Stimulated activated CD8-positive, alpha-beta memory T cell treated with anti-CD3 and anti-CD28 coated beads, Interleukin-15, amount 100 ng/mL, for 1 hour (primary cell): ENCODE data around the gene DGKI.

ENCODE experiments used
- DNase-seq: peaks from one replicate; pipeline ENCODE4 v3.0.0-alpha.2; 2020; ENCODE audit warnings: low read depth

DGKI gene

DNA sequence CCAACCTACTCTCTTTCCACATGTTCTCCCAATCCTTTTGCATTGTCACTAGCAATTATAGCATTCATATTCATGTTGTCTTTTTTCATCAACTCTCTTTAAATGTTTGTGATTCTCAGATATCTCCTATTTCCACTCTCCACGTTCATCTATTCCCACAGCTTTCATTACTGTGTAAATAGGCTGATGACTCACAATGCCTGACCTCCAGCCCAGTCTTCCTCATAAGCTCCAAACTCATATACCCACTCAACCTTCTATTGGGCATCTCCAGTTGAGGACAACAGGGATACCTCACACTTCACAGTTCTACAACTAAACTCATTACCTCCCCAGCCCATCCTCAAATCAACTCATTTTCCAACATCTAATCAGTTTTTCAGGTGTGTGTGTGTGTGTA, 194.1 kb downstream of the DGKI start:
- DNase-seq = no peak

DNA sequence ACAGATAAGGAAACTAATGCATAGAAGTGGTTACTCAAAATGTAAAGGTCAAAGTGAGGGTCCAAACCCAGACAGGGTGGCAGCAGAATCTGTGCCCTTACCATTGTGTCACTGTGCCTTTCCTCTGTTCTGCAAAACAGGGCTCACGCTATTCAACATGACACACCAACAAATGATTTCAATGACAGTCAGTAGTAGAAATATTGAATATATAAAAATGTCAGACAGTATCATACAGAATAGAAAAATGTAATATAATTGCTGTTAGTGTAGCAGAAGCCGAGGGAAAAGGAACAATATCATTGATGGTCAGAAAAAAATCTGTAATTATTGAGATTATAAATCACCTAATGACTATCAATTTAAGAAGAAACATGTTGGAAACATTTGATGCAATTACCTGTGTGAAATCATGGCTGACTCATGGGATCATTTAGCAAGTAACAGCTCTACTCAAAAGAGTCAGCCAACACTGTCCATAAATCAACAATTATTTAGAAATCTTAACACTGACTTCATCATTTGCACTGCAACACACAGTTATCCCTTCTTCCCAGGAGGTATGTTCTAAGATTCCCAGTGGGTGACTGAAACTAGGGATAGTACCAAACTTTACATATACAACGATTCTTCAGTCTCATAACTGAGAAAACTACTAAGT, 198.7 kb downstream of the DGKI start:
- DNase-seq = no peak

DNA sequence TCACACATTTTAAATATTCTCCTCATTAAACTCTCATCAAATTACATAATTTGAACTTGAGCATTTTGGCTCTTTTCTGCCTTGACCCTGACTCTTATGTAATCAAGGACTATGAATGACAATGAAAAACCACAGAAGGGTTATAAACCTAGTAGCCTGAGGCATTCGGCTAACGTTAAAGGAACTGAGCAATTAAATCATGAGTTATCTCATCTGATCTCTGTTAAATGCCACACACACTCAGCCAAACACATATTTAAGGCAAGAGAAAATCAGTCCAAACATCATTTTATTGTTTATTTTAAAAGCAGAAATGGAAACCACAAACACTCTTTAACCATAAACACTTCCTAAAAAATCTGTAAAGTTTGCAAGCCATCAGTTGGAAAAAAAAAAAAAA, 204.3 kb downstream of the DGKI start:
- no peak for DNase-seq

DNA sequence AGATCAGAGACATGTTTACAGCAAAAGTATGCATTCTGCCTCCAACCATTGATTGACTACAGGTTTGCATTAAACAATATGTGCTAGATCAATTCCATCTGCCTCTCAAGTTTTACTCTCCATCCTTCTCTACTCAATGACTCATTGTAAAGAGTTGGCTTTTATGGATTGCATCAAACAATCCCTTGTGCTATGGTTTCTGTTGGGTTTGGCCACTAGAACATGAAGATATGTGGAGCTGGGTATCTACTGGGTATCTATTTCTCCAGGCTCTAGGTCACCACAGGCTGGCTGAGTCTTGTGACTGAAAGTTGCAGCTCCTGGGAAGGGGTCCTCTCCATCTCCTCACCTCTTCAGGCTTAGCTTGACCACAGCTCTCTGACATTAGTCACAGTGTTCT, 204.7 kb downstream of the DGKI start:
- DNase-seq = no peak

DNA sequence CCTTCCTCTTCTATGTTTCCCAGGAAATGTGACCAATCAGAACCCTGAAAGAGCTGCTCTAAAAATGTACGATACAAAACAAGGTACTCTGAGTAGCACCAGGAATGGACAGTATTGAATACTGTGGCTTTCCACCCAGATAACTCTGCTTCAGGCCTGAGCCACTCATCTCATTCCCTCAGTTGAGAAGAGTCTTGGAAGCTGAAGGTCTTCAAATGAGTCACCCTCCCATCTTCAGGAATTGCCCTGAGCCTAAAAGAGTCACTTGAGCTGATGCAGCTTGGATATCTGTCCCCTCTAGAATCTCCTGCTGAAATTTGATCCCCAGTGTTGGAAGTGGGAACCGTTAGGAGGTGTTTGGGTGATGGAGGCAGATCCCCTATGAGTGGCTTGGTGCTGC, 210.4 kb downstream of the DGKI start:
- no peak for DNase-seq

DNA sequence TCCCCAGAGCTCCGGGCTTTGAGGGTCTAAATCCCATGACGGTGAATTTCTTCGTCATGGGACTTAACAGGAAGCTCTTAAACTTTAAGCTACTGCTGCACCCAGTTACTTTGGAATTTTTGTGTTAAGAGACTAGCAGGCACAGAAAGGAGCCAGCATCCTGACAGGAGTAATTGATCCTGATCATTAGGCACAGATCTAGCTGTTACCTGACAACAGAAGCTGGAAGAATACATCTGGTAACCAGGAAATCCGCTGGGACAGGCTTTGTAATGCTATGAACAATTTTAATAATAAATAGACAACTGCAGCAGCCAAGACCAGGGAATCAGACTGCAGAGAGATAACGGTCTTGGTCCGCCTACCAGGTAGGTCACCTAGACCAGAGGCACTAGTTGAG, 210.9 kb downstream of the DGKI start:
- DNase-seq = no peak

DNA sequence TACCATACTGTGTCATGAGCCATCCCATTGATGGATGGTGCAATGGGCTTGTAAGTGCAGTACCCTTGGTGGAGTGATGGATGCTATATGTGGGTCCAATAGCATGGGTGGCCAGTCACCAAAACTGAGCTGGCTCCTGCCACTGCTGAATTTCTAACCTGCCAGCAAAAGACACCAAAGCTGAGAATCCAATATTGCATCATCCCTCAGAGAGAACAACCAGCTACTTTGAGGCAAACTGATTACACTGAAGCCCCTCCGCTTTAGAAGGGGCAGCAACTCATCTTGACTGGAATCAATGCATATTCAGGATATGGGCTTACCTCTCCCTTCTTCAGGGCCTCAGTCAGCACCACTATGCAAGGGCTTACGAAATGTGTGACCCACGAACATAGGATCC, 211.6 kb downstream of the DGKI start:
- no peak for DNase-seq

DNA sequence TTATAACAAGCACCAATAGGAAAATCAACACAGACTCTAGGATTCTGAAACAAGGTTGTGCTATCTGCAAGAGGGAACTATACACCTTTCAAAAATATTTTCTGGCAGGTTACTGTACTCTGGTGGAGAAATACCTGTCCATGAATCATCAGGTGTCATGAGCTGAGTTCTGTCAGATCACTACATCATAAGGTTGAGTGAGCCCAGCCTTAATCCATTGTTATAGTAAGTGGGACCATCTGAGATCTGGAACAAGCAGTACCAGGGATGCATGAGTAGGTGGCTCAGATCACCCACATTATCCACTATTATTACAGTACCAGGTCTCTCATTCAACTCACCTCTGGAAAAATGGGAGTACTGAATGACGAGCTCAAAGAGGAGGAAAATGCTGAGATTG, 212.4 kb downstream of the DGKI start:
- DNase-seq = no peak

DNA sequence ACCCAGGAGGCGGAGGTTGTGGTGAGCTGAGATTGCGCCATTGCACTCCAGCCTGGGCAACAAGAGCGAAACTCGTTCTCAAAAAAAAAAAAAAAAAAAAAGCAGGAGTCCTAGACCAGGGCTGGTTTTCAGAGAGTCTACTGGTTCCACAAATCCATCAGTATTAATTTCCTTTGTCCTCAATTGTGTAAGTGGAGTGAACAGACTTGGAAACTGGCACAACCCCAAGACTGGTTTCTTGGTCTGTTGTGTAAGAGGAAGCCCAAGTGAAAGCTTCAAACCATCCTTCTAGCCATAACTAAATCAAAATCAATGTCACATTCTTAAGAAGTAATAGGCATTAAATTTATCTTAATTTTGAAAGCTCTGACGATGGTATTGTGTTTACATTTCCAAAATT, 213.6 kb downstream of the DGKI start:
- no peak for DNase-seq

DNA sequence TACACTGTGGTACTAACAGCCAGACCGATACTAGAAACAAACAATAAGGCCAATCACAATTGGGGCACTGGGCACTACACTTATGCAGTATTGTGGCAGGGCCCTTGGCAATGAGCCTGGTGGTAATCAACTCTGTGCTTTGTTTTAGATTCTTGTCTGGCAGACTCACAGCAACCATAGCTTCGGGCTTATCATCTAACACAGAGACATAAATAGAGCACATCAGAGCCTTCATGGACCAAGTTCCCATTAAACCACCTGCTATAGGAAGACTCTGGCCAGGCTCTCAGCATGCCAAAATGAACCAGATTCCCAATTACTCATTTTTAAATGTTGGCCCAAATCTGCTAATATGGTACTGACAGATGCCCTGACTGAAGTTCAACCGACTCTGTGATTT, 218.6 kb downstream of the DGKI start:
- no peak for DNase-seq

DNA sequence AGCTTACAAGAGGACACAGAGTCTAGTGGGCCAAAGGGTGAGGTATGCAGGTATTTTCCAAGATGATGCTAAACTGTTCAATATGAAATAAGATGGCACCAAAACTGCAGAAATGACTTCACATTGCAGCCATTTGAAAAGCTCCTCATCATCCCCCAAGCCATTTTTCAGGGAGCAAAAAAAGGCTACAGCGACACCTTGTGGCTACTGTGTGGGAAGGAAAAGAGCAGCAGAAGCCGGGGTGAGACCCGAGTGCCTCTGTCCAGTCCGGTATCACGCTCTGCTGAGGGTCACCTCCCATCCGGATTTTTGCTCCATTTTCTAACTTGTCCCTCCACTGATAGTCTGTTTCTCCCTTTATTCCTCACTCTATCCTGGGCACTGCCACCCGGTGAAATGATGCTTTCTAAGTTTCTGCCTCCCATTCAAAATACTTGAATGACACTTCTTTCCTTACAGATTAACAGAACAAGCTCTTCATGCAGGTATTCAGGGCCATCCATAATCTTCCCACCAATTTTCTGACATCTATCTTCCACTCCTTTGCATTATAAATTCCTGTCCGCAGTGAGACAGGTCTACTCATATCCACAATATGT, 220.2 kb downstream of the DGKI start:
- no peak for DNase-seq

DNA sequence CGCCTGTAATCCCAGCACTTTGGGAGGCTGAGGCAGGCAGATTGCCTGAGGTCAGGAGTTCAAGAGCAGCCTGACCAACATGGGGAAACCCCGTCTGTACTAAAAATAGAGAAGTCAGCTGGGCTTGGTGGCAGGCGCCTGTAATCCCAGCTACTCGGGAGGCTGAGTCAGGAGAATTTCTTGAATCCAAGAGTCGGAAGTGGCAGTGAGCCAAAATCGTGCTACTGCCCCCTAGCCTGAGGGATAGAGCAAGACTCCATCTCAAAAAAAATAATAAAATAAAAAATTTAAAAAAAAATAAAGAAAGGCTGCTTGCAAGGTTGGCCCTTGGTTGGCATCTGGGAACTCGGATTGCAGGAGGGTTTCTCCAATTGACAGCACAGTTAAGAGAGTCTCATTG, 221.6 kb downstream of the DGKI start:
- no peak for DNase-seq

DNA sequence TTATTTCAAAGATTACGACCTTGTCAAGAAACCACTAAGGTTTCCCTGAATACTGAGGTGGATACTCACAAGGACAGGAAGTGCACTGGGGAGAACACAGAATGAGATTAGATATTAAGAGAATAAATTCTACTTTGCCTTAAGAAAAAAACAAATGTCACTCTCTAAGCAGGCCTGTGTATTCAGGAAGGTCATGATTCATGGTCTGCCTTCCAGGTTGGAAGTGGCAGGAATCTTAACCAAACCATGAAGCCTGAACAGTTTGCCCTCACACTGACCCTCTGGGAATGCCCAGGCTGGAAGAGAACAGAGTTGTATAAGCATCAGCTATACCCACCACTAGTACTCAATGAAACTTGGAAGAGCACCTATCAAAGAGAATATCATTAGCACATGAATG, 227.6 kb downstream of the DGKI start:
- no peak for DNase-seq

DNA sequence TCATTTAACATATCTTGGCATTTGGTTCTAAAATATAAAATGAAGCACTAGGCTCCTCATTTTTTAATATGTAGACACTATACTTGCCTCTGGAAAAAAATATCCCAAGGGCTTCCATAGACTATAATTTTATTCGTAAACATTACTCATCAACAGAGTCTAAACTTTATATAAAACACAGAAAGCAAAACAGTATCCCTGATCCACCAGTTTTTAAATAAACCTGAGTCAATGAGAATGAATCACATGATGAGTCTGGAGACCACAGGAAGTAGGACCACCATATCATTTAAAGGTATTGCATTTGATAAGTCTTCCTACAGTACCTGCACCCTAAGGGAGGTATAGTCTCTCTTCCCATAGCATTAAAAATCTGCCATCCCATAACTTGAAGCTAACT, 228.0 kb downstream of the DGKI start:
- no peak for DNase-seq

DNA sequence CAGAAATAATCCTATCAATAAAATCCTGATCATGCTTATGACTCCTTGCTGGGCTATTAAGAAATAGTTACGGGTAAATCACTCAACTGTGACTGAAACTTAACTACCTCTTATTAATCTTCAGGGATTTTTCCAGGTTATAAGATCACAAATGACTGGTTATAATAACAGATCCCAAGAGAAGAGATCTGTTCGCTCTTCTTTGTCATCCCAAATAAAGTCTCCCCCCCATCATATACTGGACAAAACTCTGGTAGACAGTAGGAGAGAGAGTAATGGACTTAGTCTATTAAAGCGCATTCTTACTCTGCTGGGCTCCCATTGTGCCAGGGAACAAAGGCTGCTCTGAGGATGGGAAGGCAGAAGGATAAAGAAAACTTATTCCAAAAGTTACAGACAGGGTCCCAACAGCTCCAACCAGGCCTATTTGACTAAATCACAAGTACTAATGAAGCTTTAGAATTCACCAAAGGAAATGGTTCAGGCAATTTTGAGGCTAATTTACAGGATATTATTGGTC, 233.7 kb downstream of the DGKI start:
- no peak for DNase-seq

DNA sequence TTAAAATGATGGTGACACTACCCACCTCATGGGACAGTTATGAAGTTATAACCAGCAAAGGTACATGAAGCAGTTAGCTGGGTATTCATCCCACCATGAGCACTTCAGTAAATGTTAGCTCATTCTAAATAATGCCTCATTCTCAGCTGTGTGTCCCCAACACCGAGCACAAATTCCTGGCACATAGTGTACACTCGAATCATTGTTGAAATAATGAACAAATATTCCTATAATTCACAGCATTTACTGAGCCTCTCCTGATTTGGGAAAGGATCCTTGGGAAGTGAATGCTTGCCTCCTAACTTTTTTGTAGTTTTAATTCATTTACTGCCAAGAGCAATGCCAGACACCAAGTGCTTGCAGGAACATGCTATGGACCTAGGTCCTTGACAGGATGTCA, 235.2 kb downstream of the DGKI start:
- DNase-seq = no peak

DNA sequence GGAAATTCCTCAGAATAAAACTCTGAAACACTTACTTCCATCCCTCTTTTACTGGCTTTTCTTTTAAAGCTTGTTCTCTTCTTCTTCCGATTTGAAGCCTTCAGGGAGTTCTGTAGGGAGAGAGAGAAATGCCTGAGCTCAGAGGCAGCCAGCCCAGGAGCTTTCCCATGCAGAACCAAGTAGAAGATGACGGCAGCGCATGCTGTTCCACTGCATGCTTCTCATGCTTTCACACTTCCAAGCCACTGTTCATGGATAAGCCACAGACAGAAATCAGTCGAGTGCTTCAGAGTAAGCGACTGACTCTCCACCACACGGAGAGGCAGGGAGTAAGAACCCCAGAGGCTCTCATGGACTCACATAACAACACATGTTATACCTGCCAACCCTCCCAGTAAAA, 237.3 kb downstream of the DGKI start:
- no peak for DNase-seq

DNA sequence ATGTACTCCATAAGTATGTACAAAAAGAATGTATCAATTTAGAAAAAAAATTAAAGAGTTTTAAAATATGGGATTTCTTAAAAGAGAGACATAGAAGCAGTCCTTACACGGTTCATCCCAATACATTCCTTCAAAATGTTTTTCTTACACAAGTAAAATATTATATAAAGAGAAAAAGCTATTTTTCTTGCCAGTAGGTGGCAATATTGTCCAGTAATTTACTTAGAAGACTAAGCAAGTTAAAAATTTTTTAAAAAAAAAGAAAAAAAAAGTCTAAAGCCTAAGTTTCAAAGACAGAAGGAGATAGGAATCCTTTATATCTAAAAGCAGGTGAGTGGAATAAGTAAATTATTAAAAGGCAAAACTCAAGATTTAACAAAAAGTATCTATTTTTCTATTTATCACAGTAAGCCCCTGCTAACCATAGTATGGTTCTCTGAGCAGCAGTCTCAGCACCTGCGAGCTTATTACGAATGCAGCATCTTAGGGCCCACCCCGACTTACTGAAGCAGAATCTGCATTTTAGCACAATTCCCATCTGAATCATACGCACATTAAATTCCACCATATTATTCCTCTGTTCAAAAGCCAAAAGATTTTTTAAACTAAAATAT, 240.6 kb downstream of the DGKI start:
- DNase-seq = no peak

DNA sequence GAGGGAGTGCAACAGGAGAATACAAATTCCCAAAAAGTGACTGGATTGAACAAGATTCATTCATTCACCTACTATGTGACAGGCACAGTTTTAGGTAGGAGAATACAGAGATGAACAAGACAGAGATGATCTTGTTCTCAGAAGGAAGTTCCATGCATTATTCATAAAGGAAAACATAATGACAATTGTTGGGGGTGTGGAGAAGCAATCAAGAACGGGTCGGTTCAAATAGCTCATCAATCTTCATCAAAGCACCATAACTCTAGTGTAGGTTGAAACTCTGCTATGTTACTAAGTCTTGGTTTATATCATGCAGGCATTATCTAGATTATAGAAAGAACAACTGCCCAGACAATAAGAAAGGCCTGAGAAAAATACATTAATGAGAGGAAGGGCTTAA, 243.7 kb downstream of the DGKI start:
- DNase-seq = no peak

DNA sequence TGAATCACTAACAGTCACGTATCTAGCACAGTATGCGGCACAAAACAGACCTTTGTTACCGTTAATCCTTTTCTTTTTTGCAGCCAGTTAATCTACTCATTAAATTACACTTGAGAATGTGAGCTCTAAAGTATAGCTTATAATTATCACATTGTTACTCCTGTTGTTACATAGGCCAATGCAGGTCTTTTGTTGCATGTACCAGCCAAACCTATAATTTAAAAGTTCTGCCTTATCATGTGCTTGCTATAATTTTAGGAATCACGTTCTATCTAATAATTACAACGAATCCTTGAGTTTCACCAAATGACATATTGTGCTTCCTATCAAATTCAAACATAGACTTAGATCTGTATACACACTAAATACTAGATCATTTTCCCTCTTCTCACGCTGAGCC, 245.1 kb downstream of the DGKI start:
- DNase-seq = no peak

DNA sequence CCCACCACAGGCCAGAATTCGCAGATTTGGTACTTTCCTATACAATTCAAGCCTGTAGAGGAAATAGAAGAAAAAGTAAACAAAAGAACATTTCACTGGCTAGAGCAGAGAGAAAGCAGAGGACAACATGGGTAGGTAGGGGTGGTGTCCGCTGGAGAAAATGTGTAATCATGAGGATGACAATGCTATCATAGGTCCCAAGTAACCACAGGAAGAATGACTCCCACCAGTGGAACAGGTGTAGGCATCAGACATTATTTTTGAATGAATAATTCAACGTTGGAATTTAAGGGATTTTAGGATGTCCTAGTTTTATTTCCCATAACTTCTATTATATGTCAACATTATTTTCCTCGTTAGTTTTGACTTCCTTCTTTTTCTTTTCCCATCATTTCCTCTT, 248.9 kb downstream of the DGKI start:
- DNase-seq = no peak

DNA sequence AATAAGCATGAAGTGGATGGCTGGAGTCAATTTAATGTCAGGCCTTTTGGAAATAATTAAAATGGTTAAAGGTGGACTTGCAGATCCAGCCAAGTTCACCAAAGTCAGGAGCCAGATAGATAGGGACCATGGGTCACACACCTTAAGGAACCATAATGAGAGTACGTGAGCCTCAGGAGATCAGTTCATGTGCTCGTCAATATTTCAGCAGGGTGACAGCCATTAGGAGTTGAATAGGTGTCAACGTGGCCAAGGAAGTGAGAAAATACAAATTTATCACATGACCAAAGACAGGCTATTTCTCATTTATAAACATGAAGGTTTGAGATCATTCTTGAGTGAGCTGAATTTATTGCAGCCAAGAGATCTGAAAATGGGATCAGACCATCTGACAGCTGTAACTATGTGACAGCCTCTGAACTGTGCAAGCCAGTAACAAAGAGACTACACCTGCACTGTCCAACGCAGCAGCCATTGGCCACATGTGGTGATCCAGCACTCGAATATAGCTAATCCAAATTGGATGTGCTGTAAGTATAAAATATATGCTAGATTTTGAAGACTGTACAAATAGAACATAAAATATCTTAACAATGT, 253.6 kb downstream of the DGKI start:
- no peak for DNase-seq

DNA sequence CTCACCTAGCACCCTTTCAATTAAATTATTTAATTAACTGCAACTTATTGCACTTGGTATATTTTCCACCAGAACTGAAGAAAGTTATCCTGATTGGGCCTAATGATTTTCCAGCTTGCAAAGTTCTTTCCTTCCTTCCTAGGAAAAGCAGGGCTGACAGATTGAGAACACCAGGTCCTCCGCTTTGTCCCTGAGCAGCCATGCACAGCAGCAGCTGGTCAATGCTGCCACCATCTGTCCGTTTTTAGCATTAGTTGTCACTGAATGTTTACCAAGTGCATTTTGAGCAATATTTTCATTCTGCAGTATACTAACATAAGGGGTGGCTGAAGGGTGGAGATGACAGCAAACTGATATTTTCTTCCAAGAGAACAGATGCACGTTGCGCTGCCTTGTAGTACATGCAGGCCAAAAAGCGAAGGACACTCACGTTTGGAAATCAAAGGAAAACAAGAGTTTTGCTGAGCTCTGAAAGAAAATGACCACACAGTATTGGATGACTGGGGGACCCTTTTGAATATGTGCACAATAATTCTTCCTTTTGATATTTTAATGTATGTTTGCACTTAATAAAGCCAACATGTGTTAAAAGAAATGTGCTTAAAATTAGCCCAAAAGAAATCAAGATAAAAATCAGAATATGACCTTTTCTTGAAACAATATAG, 254.4 kb downstream of the DGKI start:
- no peak for DNase-seq
